GM21723 (cell line): Measurements from ENCODE around the gene DLG3.

Experiments
- ATAC-seq: cut with Tn5 transposase; IDR thresholded peaks from one replicate; pipeline ENCODE4 v1.9.1; 2021; ENCODE audit warnings: mild to moderate bottlenecking, moderate library complexity; ENCODE audit not compliant: unreplicated experiment

DLG3 gene

DNA sequence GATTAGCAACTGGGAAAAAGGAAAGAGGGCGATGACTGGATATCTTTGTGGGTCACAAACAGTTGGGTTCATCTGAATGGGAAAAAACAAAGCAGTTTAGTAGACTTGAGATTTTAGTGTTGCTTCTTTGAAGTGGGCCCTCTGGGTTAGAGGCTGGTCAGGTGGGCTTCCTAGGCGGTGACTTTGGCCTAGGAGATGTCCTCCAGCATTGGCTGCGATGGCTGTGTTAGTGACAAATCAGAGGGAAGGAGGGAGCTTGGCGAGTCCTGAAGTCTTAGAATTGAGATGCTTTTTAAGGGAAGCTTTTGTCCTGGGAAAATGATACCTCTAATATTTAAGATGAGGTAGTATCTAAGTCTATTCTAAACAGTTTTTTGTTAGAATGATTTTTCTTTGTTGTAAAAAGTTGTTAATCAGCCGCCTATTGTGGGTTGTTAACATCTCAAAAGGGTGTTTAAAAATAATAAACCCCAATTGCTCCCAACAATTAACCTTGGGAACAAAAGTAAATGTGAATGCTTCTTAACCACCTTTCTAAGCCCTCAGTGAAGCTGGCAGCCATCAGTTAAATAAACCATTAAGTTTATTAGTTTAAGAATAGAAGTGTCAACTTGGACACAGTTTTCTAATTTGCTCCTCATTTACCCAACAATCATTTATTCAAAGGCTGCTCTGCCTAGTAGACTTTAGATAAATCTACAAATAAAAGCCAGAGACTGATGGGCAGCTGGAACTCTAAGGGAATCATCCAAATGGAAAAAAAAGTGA, 31.7 kb downstream of the DLG3 start:
- ATAC-seq: no peak

DNA sequence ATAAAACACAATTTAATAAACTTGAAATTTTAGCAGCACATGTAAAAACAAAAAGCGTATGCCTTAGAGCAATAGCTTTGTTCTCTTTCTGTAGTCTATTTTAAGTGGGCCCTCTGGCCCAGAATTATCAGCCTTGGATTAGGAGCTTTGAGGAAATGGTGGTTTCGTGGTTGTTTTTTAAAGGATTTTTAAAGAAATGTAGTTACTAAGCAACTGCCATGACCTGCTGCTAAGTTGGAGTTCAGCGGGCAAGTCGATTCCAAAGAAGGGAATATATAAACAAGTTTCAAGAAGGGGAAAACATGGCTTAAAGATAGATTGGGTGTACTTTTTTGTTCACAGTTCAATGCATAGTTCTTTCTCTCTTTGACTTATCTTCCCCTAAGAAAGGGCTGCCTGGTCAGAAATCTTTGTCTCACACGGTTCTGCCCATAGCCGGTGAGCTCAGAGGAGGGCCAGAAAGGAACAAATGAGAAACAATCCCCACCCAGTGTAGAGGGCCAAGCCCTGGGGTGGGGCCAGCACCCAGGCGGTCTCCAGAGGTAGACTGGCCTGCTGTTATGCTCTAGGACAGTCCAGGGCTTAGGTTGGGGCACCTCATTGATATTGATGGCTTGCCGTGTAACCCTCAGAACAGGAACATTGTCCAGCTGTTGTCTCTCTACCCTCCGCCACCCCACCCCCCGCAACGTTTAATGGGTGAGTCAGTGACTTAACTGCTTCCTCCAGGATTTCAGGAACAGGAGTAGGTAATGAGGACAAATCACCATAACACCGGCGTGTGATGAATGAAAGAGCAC, 32.5 kb downstream of the DLG3 start:
- ATAC-seq: no peak

- no peak for ATAC-seq
Measured at GRCh38 chrX:70477734-70478075, 33.1 kb downstream of the DLG3 start.

- ATAC-seq: no peak
Measured at GRCh38 chrX:70478526-70479245, 34.1 kb downstream of the DLG3 start.

- ATAC-seq: no peak
Measured at GRCh38 chrX:70479247-70479921, 34.7 kb downstream of the DLG3 start.

DNA sequence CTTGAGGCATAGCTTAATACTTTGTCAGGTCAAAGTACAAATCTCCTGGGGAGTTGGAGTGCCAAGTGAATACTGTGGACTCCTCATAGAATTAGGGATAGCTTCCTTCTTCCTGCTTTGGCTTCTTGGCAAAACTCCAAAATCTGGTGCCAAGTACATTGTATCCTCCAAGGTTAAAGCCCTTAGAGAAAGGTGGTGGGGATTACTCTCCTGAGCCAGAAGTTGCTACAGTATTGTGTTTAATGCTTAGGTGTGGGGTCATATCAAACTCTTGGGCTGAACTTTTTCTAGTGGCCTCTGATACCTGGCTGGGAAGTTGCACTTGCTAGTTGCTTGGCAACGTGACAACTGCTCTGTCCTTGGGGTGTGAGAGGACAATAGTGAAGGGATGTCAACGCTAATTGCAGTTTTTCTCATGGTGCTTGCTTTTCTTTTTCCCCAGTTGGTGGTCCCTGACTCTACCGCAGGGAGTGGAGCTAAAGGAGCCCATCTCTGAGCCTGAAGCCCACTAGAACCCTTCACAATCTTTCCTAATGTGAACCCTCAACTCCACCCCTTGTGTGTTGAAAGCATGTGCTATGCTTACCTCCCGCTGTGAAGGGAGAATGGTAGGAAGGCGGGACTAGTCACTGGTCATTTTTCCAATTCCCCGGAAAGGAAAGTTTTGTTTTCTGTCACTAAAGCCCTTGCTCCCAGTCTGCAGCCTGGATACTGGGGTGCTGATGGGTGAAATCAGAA, 35.5 kb downstream of the DLG3 start:
- ATAC-seq: no peak

DNA sequence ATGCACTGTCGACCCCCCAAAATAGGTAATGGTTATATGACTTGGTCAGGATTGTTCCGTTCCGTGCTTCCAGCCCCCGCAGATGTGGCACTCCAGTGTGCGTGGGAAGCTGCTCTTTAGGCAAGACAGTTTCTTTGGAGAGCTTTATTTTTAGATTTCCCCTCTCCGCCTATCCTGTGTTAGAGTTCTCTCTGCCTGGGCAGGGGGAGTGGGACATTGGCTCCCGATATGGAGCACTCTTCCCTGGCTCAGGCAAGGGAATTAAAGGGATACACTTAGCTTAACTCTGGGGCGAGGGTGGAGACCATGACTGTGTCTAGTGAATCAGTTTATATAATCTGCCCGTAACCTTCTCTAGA, 36.0 kb downstream of the DLG3 start:
- no peak for ATAC-seq

DNA sequence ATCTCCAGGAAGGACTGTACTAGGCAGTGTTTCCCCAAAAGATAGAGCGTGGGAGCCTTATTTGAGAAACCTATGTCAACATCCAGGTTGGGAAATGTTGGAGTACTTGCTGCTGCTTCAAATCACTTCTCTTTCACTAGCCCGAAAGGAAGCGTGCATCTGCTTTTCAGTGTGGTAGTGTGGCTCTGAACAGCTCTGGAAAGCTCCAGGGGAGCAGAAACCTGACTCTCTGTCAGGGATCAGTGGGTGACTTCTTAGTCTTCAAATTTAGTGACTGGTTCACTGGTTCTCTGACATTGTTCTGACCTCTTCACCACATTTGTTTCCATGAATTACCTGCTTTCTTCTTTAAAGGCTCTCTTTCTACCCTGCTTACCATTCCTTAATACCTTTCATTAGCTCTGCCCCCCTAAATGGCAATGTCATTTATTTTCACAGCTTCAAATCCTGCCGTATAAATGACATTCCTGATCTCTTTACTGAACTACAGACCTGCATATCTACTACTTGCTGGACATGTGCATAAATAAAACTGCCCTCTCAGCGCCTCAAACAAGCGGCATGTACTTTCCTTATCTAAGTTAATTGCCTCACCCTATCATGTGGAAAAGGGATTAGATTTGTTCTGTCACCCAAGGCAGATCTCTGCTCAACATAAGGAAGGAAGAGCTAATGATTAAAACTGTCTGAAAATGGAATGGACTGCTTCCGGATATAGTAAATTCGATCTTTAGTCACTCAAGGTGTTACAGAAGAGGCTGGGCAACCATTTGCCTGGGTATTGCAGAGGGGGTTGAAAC, 37.0 kb downstream of the DLG3 start:
- ATAC-seq: no peak

DNA sequence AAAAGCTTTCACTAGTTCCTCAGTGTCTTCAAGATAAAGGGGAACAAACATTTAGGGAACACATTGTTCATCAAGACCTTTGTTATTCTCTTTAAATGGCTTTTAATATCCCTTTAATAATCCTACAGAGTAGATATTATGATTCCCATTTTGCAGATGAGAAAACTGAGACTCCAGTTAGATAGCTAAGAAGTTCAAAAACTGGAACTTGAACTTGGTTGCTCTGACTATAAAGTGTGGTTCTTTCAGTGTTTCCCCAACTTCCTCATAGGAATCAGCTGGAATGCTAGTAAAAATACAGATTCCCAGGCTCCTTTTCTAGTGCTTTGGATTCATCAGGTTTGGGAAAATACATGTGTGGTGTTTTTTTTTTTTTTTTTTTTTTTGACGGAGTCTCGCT, 37.7 kb downstream of the DLG3 start:
- ATAC-seq: no peak

- ATAC-seq: no peak
Measured at GRCh38 chrX:70485466-70485865, 40.8 kb downstream of the DLG3 start.

DNA sequence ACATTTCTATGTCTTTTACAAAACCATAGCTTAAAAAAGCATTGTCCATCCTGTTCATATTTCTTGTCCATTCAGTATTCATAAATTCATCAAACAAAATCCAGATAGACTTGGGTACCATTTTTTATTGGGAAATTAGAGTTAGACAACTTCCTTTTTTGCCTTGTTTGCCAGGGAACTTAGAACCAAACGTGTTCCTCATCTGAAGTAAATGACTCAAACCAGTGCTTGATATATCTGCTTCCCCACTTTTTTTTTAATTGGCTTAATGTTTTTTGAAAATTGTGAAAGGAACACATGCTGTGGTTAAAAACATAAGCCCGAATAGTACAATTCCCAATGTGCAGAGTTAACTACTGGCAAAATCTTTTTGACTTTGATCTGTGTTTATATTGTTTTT, 44.2 kb downstream of the DLG3 start:
- ATAC-seq: no peak

DNA sequence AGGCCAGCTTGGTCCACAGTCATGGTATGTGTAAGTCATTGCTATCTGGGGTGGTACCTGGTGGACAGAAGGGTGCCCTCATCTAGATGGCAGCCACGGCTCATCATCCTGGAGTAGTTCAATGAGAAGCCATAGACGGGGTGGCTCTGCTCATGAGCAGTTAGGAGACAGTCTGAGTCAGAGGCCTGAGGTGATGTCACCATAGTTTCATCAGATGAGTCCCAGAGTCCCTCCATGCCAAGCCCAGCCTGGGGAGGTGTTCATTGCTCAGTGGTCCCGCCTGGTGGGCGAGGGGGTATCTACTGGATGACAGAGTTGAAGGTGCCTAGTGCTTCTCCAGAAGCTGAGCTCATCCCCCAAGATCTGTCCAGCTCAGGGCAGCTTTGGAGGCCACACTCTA, 49.8 kb downstream of the DLG3 start:
- ATAC-seq: no peak

- no peak for ATAC-seq
Measured at GRCh38 chrX:70496491-70496890, 51.9 kb downstream of the DLG3 start.

- ATAC-seq: no peak
Measured at GRCh38 chrX:70497026-70497425, 52.4 kb downstream of the DLG3 start.

GRCh38 chrX:70498129-70498528, 53.5 kb downstream of the DLG3 start:
- ATAC-seq: no peak

DNA sequence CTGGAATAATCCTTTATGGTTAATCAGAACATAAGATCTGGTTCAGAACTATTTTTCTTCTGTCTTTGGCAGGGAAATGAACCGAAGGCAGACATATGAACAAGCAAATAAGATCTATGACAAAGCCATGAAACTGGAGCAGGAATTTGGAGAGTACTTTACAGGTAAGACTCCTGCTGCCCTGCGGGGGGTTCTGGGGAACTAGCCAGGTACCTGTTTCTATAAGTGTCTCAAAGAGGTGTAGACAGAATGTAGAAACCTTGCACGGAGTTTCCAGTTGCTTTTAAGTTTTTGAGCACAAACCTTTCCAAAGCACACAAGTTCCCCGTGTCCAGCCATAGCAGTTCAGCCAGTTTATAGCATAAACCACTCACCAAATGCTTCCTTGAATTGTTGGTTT, 56.2 kb downstream of the DLG3 start:
- ATAC-seq: no peak

DNA sequence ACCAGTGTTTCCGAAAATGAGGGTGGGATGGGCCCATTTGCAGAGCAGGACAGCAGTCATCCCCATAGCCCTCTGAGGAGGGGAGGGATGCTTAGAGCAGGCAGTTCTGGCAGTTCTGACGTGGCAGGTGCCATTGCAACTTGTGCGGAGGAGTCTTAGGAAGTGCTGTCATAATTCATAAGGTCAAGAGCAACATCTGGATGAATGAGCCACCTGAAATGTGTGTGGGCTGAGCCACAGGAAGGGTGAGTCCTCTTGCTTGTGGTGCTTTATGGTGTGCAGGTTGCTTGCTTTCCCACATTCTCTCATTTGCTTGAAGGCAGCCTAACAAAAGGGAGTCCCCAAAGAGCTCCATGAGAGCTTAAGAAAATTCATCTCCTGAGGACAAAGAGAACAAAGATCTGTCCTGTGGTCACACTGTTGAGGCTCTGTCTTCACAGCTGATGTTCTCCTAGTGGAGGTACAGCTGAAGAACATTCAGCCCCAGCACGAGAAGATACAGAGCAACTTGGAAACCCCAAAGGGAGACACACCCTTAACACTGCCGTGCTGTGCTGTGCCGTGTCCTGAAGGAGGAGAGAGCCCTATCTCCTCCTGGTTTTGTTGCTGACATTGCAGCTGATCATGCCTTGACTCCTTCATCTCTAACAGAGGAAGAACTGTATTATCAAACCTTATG, 60.3 kb downstream of the DLG3 start:
- no peak for ATAC-seq

DNA sequence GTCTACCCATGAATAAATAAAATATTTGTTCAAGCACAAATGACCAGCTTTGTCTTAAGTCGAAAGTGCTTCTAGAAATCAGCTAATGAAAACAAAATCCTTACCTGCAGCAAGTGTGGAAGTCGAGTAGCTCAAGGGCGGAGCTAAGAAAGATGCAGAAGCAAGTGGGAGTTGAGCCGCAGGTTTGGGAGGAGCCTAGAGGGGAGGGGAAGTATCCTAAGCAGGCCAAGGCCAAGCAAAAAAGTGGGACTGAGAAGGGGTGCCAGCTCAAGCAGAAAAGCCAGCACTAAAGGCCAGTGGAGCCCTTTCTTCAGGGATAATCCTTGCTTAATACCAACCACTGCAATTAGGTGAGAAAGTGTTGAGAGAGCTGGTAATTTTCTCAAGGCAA, 60.8 kb downstream of the DLG3 start:
- no peak for ATAC-seq

DNA sequence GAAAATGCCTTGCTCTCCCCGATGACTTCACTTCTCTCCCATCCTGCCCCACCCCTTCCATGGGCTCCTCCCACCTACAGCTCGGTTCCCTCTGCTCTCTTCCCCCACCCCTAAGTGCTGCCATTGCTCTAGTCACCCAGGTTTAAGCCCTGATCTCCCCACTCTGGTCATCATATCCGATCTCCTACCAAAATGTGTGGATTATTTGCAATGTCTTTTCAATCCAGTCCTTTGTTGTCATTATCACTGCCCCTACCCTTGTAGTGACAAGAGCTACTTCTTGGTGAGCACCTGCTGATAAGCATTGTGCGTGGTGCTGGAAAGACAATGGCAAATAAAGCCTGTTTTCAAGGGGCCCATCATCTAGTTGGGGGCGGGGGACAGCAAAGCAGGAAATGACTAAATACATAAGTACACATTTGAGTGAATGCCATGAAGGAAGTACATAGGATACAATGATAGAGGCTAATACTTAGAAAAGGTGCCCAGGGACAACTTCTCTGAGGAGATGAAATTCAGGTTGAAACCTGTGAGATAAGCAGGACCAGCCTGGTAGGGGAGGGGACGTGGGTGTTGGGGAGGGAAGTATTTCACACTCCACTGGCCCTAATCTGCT, 63.8 kb downstream of the DLG3 start:
- no peak for ATAC-seq
